NB4 (cell line): ENCODE measurements around the gene PHACTR3.

Experiments used
- DNase-seq: peaks from one replicate; pipeline ENCODE4 v3.0.0; 2010; ENCODE audit warnings: low read depth
- H3K4me3 ChIP-seq: one replicate; pipeline ENCODE4 v1.5.1; 2011; ENCODE audit warnings: mild to moderate bottlenecking, low read depth, low read length, moderate library complexity
- CTCF ChIP-seq: IDR thresholded peaks from one replicate; pipeline ENCODE4 v1.5.1; 2012; ENCODE audit warnings: low read depth, low read length
- MAX ChIP-seq: IDR thresholded peaks from 2 replicates; pipeline ENCODE4 v1.6.1; 2011; ENCODE audit warnings: low read depth, low read length
- MYC ChIP-seq: IDR thresholded peaks from 2 replicates; pipeline ENCODE4 v1.6.1; 2011; ENCODE audit warnings: low read depth, low read length
- POLR2A ChIP-seq: IDR thresholded peaks from 2 replicates; pipeline ENCODE4 v1.6.1; 2011; ENCODE audit warnings: mild to moderate bottlenecking; ENCODE audit not compliant: insufficient read length; ENCODE audit errors: extremely low read depth

The PHACTR3 gene

GRCh38 chr20:59670786-59671492 is 66.6 kb downstream of the PHACTR3 start:
- no peak for TF ChIP-seq MYC
- DNase-seq: no peak
- H3K4me3 ChIP-seq: no peak overlapping the region

GRCh38 chr20:59671661-59672471 is 67.5 kb downstream of the PHACTR3 start:
- TF ChIP-seq POLR2A (no peak), CTCF (no peak), MAX (no peak), MYC (no peak)
- H3K4me3 ChIP-seq: no peak overlapping the region
- DNase-seq: no peak

- H3K4me3 ChIP-seq: no peak overlapping the region
- no peak for TF ChIP-seq MAX
- TF ChIP-seq MYC: no peak
- TF ChIP-seq POLR2A: no peak
- TF ChIP-seq CTCF: no peak
- DNase-seq: no peak
Measured at GRCh38 chr20:59672576-59672975, 68.2 kb downstream of the PHACTR3 start.

- H3K4me3 ChIP-seq: no peak overlapping the region
- no peak for DNase-seq
- TF ChIP-seq POLR2A: no peak
- TF ChIP-seq MYC: no peak
- TF ChIP-seq CTCF: no peak
- TF ChIP-seq MAX: no peak
Measured at GRCh38 chr20:59673288-59673997, 69.1 kb downstream of the PHACTR3 start.

GRCh38 chr20:59673998-59674445 is 69.7 kb downstream of the PHACTR3 start:
- TF ChIP-seq POLR2A (no peak), CTCF (no peak), MAX (no peak), MYC (no peak)
- no peak for DNase-seq

GRCh38 chr20:59676126-59676850 is 71.9 kb downstream of the PHACTR3 start:
- no peak overlapping the region for H3K4me3 ChIP-seq
- TF ChIP-seq CTCF: no peak
- no peak for TF ChIP-seq POLR2A
- no peak for TF ChIP-seq MYC
- TF ChIP-seq MAX: no peak
- DNase-seq: no peak

More at GRCh38 chr20:59673998-59674445, 69.7 kb downstream of the PHACTR3 start:
- no peak overlapping the region for H3K4me3 ChIP-seq
